K562 (cell line): Measurements from ENCODE around the gene CALU. TPM values are rescaled to one million over a fixed set of nuclear protein-coding genes. Genes with fewer than 3 reads are reported as not detected.

Experiments used
- ELF2 ChIP-seq: fragments of 250-450 bp; sonication (Bioruptor Pico); IDR thresholded peaks from 2 replicates; pipeline ENCODE4 v1.5.0; 2021; ENCODE audit warnings: mild to moderate bottlenecking
- FIP1L1 ChIP-seq: fragments of 200-400 bp; formaldehyde crosslinking; IDR thresholded peaks from 2 replicates; pipeline ENCODE4 v1.6.1; 2018; ENCODE audit warnings: mild to moderate bottlenecking, low read depth, low read length; ENCODE audit not compliant: poor library complexity, severe bottlenecking
- HNRNPL ChIP-seq: fragments of 200-400 bp; formaldehyde crosslinking; IDR thresholded peaks from 2 replicates; pipeline ENCODE4 v1.6.1; 2017; ENCODE audit warnings: low read depth, mild to moderate bottlenecking, low read length
- MAFG ChIP-seq: fragments of 450-650 bp; conservative IDR thresholded peaks from 2 replicates; pipeline ENCODE4 v1.6.1; 2016; ENCODE audit warnings: missing genetic modification characterization, missing compliant biosample characterization
- THRAP3 ChIP-seq: fragments of 450-650 bp; IDR thresholded peaks from 2 replicates; pipeline ENCODE4 v1.6.1; 2016; ENCODE audit warnings: mild to moderate bottlenecking, inconsistent platforms, borderline replicate concordance
- polyA plus RNA-seq, 8 experiments: library from polyadenylated mRNA; depleted of rRNA in 4 of 8; stranded (reverse) in 5 of 8; unstranded in 3 of 8; fragments of >200 nt; fragmentation: Nextera tagmentation in 2 of 8; fragmentation: Illumina TruSeq in 1 of 8; extraction: Ambion mirVana in 2 of 8; extraction: Trizol in 1 of 8; gene quantifications; 2 replicates each; pipeline versions ENCODE4 v1.2.1 to v1.2.3, GENCODE V29; 2011 to 2014; ENCODE audit warnings: inconsistent platforms in 1 of 8, missing spikeins in 1 of 8
- total RNA-seq, 7 experiments: library from RNA; depleted of rRNA in 6 of 7; stranded (reverse); fragments of >200 nt in 6 of 7; fragmentation: Illumina TruSeq in 2 of 7; extraction: Trizol in 2 of 7; gene quantifications; 2 replicates each; pipeline versions ENCODE4 v1.2.1 to v1.2.3, GENCODE V29; 2011 to 2021; ENCODE audit warnings: low replicate concordance in 1 of 7
- TF ChIP-seq, protein P1 (sequence below): sonication (generic); formaldehyde crosslinking; IDR thresholded peaks from 2 replicates; pipeline ENCODE4 v1.8.1; 2023; ENCODE audit warnings: missing genetic modification reagents, mild to moderate bottlenecking, borderline replicate concordance
- TF ChIP-seq, protein P2 (sequence below): sonication (generic); formaldehyde crosslinking; IDR thresholded peaks from 2 replicates; pipeline ENCODE4 v1.9.0; 2022; ENCODE audit warnings: mild to moderate bottlenecking, missing genetic modification reagents

The CALU gene
- total and polyA plus RNA-seq, 9 of the 15 experiments (the other 6 are each of a cell fraction or from before 2014, with no cell fraction given) = 166 to 286 (median 215) TPM

DNA sequence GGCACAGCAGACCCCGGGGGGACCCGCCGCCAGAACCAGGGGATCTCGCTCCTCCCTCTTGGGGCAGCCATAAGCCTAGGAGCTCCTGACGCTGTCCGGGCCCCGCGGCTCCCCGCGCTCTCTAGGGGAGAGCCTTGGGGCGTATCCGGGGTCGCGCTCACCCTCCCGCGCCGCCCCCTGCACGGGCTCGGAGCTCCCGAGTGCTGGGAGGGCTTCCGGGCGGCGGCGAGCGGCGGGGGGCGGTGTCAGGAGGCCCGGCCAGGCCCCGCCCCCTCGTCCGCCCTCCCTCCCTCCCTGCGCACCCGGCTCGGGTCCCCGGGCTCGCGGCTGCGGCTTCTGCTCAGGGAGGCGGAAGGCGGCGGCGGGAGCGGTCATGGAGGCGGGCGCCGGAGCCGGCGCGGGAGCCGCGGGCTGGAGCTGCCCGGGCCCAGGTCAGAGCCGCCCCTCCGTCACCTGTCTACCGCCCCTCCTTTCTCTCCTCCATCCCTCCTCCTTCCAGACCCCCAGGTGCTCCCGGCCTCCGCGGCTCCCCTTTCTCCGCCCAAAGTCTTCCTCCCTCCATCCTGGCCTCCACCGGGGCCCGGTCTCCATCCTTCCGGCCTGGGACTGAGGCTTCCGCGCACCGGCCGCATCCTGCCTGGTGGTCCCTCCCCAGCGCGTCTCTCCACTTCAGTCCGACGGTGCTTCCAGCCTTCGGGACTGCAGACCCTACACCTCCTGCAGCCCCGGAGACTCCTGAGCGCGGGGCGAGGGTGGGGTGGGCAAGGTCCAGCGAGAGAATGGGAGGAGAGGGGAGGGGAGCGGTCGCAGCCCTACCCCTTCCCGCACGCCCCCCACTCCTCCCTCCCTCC is 52.2 kb downstream of the CALU start, which contains the start of gene CCDC136 (continued):
- TF ChIP-seq, protein P1, sequence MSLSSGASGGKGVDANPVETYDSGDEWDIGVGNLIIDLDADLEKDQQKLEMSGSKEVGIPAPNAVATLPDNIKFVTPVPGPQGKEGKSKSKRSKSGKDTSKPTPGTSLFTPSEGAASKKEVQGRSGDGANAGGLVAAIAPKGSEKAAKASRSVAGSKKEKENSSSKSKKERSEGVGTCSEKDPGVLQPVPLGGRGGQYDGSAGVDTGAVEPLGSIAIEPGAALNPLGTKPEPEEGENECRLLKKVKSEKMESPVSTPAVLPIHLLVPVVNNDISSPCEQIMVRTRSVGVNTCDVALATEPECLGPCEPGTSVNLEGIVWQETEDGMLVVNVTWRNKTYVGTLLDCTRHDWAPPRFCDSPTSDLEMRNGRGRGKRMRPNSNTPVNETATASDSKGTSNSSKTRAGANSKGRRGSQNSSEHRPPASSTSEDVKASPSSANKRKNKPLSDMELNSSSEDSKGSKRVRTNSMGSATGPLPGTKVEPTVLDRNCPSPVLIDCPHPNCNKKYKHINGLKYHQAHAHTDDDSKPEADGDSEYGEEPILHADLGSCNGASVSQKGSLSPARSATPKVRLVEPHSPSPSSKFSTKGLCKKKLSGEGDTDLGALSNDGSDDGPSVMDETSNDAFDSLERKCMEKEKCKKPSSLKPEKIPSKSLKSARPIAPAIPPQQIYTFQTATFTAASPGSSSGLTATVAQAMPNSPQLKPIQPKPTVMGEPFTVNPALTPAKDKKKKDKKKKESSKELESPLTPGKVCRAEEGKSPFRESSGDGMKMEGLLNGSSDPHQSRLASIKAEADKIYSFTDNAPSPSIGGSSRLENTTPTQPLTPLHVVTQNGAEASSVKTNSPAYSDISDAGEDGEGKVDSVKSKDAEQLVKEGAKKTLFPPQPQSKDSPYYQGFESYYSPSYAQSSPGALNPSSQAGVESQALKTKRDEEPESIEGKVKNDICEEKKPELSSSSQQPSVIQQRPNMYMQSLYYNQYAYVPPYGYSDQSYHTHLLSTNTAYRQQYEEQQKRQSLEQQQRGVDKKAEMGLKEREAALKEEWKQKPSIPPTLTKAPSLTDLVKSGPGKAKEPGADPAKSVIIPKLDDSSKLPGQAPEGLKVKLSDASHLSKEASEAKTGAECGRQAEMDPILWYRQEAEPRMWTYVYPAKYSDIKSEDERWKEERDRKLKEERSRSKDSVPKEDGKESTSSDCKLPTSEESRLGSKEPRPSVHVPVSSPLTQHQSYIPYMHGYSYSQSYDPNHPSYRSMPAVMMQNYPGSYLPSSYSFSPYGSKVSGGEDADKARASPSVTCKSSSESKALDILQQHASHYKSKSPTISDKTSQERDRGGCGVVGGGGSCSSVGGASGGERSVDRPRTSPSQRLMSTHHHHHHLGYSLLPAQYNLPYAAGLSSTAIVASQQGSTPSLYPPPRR (CRISPR knock-in tag) = peak; percentile 25; the same call in 1 of the 2 replicates
- TF ChIP-seq FIP1L1 (peak; percentile 35), ELF2 (CRISPR knock-in tag) (0 out of 2 replicates have a peak, but pooled peaks have one; percentile 40), THRAP3 (no peak), HNRNPL (no peak), MAFG (tag) (no peak)
- TF ChIP-seq, protein P2, sequence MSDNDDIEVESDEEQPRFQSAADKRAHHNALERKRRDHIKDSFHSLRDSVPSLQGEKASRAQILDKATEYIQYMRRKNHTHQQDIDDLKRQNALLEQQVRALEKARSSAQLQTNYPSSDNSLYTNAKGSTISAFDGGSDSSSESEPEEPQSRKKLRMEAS = no peak
